ENCODE data around the gene RIOK3. TPM values are rescaled to one million over a fixed set of nuclear protein-coding genes. Genes with fewer than 3 reads are reported as not detected.

RIOK3 gene
- total RNA-seq, 1 donor from 2014 or later, result 64.1 TPM

DNA sequence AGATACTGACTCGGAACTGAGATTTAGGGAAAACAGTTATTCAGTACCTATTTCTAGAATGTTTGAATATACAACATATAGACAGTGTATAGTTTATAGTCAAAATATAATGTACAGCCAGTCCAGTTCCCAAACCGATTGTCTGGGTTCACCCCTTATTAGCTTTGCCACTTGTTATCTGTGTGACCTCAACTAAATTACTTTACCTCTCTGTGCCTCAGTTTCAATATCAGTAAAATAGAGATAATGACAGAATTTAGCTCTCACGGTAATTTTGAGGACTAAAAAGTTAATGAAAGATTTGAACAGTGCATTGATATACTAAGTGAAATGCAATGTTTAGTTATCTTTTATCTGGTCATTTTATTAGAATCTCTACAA lies 750 bp upstream of the RIOK3 start:
- DNase-seq (no peak), ATAC-seq (no peak)
- Histone ChIP-seq H3K36me3 (no peaks in the 10 kb centered on the region), H3K9me3 (no peaks in the 10 kb centered on the region), H3K27ac (peak overlapping the region; percentile 95), H3K4me3 (peak overlapping the region; percentile 92), H3K4me1 (peaks cover 40% of the 10 kb centered on the region), H3K27me3 (ENCODE audit: low read depth) (no peaks in the 10 kb centered on the region)
- intact Hi-C loops (cut with DNase I), result no loop called here
- no peak for TF ChIP-seq CTCF (IDR thresholded peaks at IDR 0.05)

DNA sequence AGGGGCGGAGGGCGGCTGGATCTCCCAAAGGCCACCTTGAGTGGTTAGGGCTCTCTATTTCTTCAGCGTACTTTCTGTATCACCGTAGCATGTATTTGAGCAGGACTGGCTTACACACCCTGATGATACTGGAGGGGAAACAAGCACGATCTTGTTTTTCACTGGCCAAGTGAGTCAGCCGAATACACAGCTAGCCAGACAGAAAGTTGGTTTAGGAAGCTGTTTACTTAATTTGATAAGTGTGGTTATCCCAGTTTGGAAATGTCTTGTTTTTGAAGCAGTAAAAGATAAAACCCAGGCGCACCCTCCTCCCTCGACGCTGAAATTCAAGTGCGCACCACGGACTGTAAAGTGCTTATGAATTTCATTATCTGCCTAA lies 582 bp downstream of the RIOK3 start:
- Histone ChIP-seq H3K27ac (peak overlapping the region; percentile 95), H3K4me1 (peaks cover 53% of the 10 kb centered on the region), H3K36me3 (no peaks in the 10 kb centered on the region), H3K9me3 (no peaks in the 10 kb centered on the region), H3K4me3 (peak overlapping the region; percentile 92), H3K27me3 (ENCODE audit: low read depth) (no peaks in the 10 kb centered on the region)
- DNase-seq (no peak), ATAC-seq (peak; percentile 35 to 49)
- no peak for TF ChIP-seq CTCF (IDR thresholded peaks at IDR 0.05)
- intact Hi-C loops (cut with DNase I), result no loop called here

DNA sequence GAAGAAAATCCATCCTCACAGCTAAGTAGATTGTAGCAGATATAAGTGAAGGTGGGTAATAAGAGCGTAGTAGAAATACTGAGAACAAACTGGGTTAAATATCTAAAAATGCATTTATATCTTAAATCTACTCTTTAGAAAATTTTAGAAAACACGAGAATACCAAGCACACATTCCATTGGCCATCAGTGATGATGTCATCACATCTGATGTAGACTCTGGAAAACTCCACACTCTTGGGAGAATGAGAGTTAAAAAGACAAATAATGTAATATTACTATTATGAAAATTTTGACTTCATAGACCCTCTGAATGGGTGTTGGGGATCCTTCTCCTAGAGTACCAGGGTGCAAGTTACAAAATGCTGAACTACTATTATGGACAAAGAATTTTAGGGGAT lies 3.7 kb downstream of the RIOK3 start:
- Histone ChIP-seq H3K4me1 (peaks cover 80% of the 10 kb centered on the region), H3K4me3 (no peak overlapping the region), H3K9me3 (no peaks in the 10 kb centered on the region), H3K36me3 (peaks cover 4% of the 10 kb centered on the region), H3K27me3 (ENCODE audit: low read depth) (no peaks in the 10 kb centered on the region), H3K27ac (no peak overlapping the region)
- TF ChIP-seq CTCF (IDR thresholded peaks at IDR 0.05), result no peak
- intact Hi-C loops (cut with DNase I), result no loop called here
- ATAC-seq, result no peak
- no peak for DNase-seq

DNA sequence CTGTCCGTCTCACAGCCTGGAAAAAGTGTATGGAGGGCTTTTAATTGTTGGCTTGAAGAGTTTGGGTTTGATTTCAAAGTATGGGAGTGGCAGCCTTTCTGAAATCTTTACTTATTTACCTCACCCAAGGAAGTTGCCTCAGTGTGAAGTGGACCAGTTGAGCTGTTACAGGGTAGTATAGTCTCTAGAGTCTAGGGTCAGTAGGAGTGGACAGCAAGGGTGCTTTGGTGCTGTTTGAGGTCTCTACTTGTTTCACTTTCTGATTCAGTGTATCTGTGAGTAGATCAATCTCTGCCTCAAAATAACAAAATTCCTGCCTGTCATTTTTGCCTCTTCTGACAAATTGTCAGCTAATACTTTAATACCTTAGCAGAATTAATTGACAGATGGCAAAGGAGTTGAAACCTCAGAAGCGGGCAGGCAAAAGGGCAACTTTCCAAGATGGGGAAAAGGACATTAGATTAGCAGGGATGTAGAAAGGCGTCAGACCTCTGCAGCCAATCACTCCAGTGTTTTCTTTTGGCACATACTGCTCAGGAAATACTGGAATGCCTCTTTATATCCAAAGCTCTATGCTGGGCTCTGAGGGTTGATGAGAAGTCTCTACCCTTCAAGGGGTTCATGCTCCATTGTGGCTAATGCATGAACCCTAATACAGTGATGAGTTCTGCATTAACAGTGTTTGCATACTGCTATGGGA lies 5.9 kb downstream of the RIOK3 start:
- no peak for DNase-seq
- peaks cover 25% of the 10 kb centered on the region for H3K36me3 ChIP-seq
- no peaks in the 10 kb centered on the region for H3K27me3 ChIP-seq (ENCODE audit: low read depth)
- no peak for TF ChIP-seq CTCF (IDR thresholded peaks at IDR 0.05)
- H3K9me3 ChIP-seq, result no peaks in the 10 kb centered on the region
- no peak overlapping the region for H3K4me3 ChIP-seq
- peak; percentile 80 for ATAC-seq
- intact Hi-C loops (cut with DNase I), result no loop called here
- peaks cover 71% of the 10 kb centered on the region for H3K4me1 ChIP-seq
- H3K27ac ChIP-seq, result no peak overlapping the region

DNA sequence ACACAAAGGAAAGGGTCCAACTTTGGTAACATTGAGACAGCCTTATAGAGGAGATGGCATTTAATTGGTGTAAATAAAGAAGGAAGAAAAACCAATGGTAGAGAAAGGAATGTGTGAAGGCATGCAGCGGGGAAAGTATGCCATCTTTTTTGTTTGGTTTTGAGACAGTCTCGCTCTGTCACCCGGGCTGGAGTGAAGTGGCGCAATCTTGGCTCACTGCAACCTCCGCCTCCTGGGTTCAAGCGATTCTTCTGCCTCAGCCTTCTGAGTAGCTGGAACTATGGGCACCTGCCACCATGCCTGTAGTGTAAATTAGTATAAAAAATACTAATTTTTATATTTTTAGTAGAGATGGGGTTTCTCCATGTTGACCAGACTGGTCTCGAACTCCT lies 6.4 kb downstream of the RIOK3 start:
- no peak for DNase-seq
- Histone ChIP-seq H3K27me3 (ENCODE audit: low read depth) (no peaks in the 10 kb centered on the region), H3K27ac (no peak overlapping the region), H3K4me1 (peaks cover 66% of the 10 kb centered on the region), H3K4me3 (no peak overlapping the region), H3K9me3 (no peaks in the 10 kb centered on the region), H3K36me3 (peaks cover 31% of the 10 kb centered on the region)
- intact Hi-C loops (cut with DNase I), result no loop called here
- TF ChIP-seq CTCF (IDR thresholded peaks at IDR 0.05), result no peak
- no peak for ATAC-seq

Measured in lower lobe of right lung (tissue), 2 donors.